Measurements from ENCODE around the gene MBNL2. TPM values are rescaled to one million over a fixed set of nuclear protein-coding genes. Genes with fewer than 3 reads are reported as not detected.

Gene MBNL2
- total RNA-seq, 2 donors from 2014 or later: 47.5 to 50.8 TPM

DNA sequence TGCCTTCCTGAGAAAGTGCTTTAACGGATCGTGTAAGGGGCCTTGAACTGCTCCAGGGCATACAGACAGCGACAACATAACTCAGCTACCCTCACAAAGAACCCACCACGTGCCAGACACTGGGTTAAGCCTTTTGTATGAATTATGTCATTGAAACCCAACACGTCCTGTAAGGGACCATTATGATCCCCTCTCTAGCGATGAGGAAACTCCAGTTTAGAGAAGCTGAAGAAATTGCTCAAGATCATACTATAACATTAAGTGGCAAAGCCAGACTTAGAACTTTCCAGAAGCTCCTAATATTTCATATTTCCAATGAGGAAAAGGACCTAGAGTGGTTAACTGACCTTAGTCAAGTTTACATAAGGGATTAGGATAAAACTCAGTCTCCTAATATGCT, 154.8 kb downstream of the MBNL2 start:
- H3K27me3 ChIP-seq: no peaks in the 10 kb centered on the region
- no peaks in the 10 kb centered on the region for H3K4me1 ChIP-seq
- intact Hi-C loops (cut with DNase I): no loop called here
- 90 to 92% methylated on average over 6 of the region's 6 CpGs for WGBS, 2 donors
- H3K36me3 ChIP-seq (replicated peaks in 1 of 2; ENCODE audit: insufficient read depth in 1 of 2, low read depth in 2 of 2): peaks cover 0 to 4% of the 10 kb centered on the region in 2 donors
- no peak for DNase-seq
- no peak for ATAC-seq
- H3K9me3 ChIP-seq: no peaks in the 10 kb centered on the region
- TF ChIP-seq POLR2A (IDR thresholded peaks at IDR 0.05): no peak
- TF ChIP-seq, protein P1, sequence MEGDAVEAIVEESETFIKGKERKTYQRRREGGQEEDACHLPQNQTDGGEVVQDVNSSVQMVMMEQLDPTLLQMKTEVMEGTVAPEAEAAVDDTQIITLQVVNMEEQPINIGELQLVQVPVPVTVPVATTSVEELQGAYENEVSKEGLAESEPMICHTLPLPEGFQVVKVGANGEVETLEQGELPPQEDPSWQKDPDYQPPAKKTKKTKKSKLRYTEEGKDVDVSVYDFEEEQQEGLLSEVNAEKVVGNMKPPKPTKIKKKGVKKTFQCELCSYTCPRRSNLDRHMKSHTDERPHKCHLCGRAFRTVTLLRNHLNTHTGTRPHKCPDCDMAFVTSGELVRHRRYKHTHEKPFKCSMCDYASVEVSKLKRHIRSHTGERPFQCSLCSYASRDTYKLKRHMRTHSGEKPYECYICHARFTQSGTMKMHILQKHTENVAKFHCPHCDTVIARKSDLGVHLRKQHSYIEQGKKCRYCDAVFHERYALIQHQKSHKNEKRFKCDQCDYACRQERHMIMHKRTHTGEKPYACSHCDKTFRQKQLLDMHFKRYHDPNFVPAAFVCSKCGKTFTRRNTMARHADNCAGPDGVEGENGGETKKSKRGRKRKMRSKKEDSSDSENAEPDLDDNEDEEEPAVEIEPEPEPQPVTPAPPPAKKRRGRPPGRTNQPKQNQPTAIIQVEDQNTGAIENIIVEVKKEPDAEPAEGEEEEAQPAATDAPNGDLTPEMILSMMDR (IDR thresholded peaks at IDR 0.05): no peak
- H3K27ac ChIP-seq: no peak overlapping the region
- no peak overlapping the region for H3K4me3 ChIP-seq

DNA sequence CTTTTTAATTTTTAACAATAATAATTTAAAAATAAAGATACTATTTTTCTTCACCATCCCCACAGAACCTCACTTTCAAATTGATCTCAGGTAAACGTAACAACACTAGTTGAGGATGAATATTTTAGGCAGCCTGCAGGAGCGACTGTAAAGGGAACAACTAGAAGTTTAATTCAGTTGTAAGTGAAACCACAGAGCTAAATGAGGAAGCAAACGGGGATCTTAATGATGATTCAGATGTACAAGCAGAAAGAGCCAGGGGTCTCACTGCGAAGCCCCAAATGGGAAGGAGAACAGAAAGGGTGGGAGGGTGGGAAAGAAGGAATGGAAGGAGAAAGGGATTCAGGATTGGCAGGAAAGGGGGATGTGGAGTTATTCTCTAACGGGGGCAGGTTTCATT, 157.3 kb downstream of the MBNL2 start:
- Histone ChIP-seq H3K9me3 (no peaks in the 10 kb centered on the region), H3K27ac (no peak overlapping the region), H3K36me3 (replicated peaks in 1 of 2; ENCODE audit: insufficient read depth in 1 of 2, low read depth in 2 of 2) (peaks cover 0 to 4% of the 10 kb centered on the region in 2 donors), H3K4me3 (no peak overlapping the region), H3K27me3 (no peaks in the 10 kb centered on the region), H3K4me1 (no peaks in the 10 kb centered on the region)
- ATAC-seq (no peak), DNase-seq (no peak)
- WGBS, 2 donors: 82 to 93% methylated on average over 5 of the region's 5 CpGs
- TF ChIP-seq, protein P1 (IDR thresholded peaks at IDR 0.05): no peak
- TF ChIP-seq POLR2A (IDR thresholded peaks at IDR 0.05): no peak
- intact Hi-C loops (cut with DNase I): no loop called here

- WGBS, 2 donors: 87 to 92% methylated on average over 6 of the region's 6 CpGs
- no peak for DNase-seq
- no peaks in the 10 kb centered on the region for H3K4me1 ChIP-seq
- H3K4me3 ChIP-seq: no peak overlapping the region
- no peaks in the 10 kb centered on the region for H3K9me3 ChIP-seq
- H3K36me3 ChIP-seq (replicated peaks in 1 of 2; ENCODE audit: insufficient read depth in 1 of 2, low read depth in 2 of 2): peaks cover 0 to 2% of the 10 kb centered on the region in 2 donors
- no peaks in the 10 kb centered on the region for H3K27me3 ChIP-seq
- ATAC-seq: no peak
- TF ChIP-seq, protein P1 (IDR thresholded peaks at IDR 0.05): no peak
- TF ChIP-seq POLR2A (IDR thresholded peaks at IDR 0.05): no peak
- H3K27ac ChIP-seq: no peak overlapping the region
- intact Hi-C loops (cut with DNase I): no loop called here
Observed at GRCh38 chr13:97380696-97381095, 158.6 kb downstream of the MBNL2 start.

DNA sequence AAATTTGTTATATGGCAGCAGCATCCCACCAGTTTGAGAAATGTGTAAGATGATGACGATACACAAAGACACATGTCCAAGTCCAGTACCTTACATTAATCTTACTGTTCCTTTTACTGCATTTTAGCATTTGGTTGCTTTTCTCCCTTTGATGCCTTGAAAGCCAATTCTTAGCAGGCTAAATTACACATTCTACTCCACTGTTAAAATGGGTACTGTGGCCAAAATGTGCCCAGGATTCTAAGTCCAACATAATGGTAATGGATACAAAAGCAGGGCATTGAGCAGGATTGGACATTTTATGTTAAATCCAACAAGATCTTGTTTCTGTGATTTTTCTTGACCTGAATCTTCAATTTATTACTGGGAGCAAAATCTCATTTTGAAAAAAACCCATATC, 159.1 kb downstream of the MBNL2 start:
- H3K36me3 ChIP-seq (replicated peaks in 1 of 2; ENCODE audit: insufficient read depth in 1 of 2, low read depth in 2 of 2): peaks cover 0 to 2% of the 10 kb centered on the region in 2 donors
- H3K27me3 ChIP-seq: no peaks in the 10 kb centered on the region
- no peaks in the 10 kb centered on the region for H3K9me3 ChIP-seq
- H3K4me1 ChIP-seq: no peaks in the 10 kb centered on the region
- ATAC-seq (no peak), DNase-seq (no peak)
- intact Hi-C loops (cut with DNase I): no loop called here
- no peak overlapping the region for H3K27ac ChIP-seq
- 85 to 97% methylated on average over 1 of the region's 1 CpG for WGBS, 2 donors
- H3K4me3 ChIP-seq: no peak overlapping the region
- no peak for TF ChIP-seq POLR2A (IDR thresholded peaks at IDR 0.05)
- TF ChIP-seq, protein P1 (IDR thresholded peaks at IDR 0.05): no peak

- Histone ChIP-seq H3K27me3 (no peaks in the 10 kb centered on the region), H3K27ac (no peak overlapping the region), H3K4me1 (no peaks in the 10 kb centered on the region), H3K9me3 (no peaks in the 10 kb centered on the region), H3K36me3 (replicated peaks in 1 of 2; ENCODE audit: insufficient read depth in 1 of 2, low read depth in 2 of 2) (peaks cover 0 to 2% of the 10 kb centered on the region in 2 donors), H3K4me3 (no peak overlapping the region)
- DNase-seq: no peak
- 98% methylated on average over 5 of the region's 5 CpGs for WGBS, 2 donors
- ATAC-seq: no peak
- TF ChIP-seq, protein P1 (IDR thresholded peaks at IDR 0.05): no peak
- no peak for TF ChIP-seq POLR2A (IDR thresholded peaks at IDR 0.05)
- intact Hi-C loops (cut with DNase I): no loop called here
Observed at GRCh38 chr13:97382276-97382675, 160.1 kb downstream of the MBNL2 start.
